Measurements from ENCODE around the gene DYNC1H1. TPM values are rescaled to one million over a fixed set of nuclear protein-coding genes. Genes with fewer than 3 reads are reported as not detected.

Gene DYNC1H1
- total and polyA plus RNA-seq, 2 of the 13 experiments (the other 11 are each of a cell fraction or from before 2014, with no cell fraction given): 74.4 to 239 TPM

DNA sequence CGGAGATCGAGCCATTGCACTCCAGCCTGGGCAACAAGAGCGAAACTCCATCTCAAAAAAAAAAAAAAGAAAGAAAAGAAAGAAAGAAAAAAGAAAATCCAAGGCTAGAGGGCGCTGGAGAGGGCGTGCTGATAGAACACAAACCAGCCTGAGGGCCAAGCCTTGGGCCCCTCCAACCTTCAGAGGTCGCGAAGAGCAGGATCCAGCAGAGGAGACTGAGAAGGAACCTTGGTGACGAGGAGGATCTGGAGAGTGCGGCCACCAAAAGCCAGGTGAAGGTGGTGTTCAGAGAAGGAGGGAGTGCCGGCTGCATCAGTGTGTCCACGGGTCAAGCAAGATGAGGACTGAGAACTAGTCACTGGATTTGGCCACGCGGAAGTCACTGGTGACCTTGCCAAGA, 4.1 kb upstream of the DYNC1H1 start (continued):
- TF ChIP-seq, protein P1, sequence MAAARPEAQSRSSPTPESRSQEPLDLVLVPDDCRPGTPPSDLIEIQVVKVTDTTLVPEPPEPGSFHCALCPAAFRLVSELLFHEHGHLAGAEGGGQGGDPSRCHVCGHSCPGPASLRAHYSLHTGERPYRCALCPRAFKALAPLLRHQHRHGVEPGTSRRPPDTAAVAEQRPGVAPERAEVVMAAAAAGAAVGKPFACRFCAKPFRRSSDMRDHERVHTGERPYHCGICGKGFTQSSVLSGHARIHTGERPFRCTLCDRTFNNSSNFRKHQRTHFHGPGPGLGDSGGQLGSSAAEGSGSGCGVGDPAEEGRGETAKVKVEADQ (CRISPR knock-in tag; IDR thresholded peaks at IDR 0.05; ENCODE audit: borderline replicate concordance): no peak
- TF ChIP-seq, protein P2, sequence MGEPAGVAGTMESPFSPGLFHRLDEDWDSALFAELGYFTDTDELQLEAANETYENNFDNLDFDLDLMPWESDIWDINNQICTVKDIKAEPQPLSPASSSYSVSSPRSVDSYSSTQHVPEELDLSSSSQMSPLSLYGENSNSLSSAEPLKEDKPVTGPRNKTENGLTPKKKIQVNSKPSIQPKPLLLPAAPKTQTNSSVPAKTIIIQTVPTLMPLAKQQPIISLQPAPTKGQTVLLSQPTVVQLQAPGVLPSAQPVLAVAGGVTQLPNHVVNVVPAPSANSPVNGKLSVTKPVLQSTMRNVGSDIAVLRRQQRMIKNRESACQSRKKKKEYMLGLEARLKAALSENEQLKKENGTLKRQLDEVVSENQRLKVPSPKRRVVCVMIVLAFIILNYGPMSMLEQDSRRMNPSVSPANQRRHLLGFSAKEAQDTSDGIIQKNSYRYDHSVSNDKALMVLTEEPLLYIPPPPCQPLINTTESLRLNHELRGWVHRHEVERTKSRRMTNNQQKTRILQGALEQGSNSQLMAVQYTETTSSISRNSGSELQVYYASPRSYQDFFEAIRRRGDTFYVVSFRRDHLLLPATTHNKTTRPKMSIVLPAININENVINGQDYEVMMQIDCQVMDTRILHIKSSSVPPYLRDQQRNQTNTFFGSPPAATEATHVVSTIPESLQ (CRISPR knock-in tag; conservative IDR thresholded peaks at IDR 0.05): no peak
- TF ChIP-seq RARG (CRISPR knock-in tag; IDR thresholded peaks at IDR 0.05; ENCODE audit: low read depth) (no peak), ZNF367 (CRISPR knock-in tag; IDR thresholded peaks at IDR 0.05; ENCODE audit: borderline replicate concordance) (no peak), RBM39 (IDR thresholded peaks at IDR 0.05; ENCODE audit: low read depth, low read length, poor library complexity, severe bottlenecking) (no peak), ZNF33A (CRISPR knock-in tag; IDR thresholded peaks at IDR 0.05; ENCODE audit: borderline replicate concordance) (no peak), ZNF660 (CRISPR knock-in tag; IDR thresholded peaks at IDR 0.05; ENCODE audit: borderline replicate concordance, low read depth) (no peak), ZNF224 (CRISPR knock-in tag; IDR thresholded peaks at IDR 0.05) (no peak), IKZF4 (CRISPR knock-in tag; IDR thresholded peaks at IDR 0.05; ENCODE audit: borderline replicate concordance, low read depth, not compliant biosample characterization) (no peak), ZFP36 (IDR thresholded peaks at IDR 0.05; ENCODE audit: borderline replicate concordance, low read depth, low read length, partially characterized antibody) (no peak), ASH2L (IDR thresholded peaks at IDR 0.05; ENCODE audit: insufficient read length, low read depth, low read length) (no peak)
- TF ChIP-seq, protein P3, sequence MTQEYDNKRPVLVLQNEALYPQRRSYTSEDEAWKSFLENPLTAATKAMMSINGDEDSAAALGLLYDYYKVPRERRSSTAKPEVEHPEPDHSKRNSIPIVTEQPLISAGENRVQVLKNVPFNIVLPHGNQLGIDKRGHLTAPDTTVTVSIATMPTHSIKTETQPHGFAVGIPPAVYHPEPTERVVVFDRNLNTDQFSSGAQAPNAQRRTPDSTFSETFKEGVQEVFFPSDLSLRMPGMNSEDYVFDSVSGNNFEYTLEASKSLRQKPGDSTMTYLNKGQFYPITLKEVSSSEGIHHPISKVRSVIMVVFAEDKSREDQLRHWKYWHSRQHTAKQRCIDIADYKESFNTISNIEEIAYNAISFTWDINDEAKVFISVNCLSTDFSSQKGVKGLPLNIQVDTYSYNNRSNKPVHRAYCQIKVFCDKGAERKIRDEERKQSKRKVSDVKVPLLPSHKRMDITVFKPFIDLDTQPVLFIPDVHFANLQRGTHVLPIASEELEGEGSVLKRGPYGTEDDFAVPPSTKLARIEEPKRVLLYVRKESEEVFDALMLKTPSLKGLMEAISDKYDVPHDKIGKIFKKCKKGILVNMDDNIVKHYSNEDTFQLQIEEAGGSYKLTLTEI (CRISPR knock-in tag; conservative IDR thresholded peaks at IDR 0.05): no peak
- TF ChIP-seq, protein P4, sequence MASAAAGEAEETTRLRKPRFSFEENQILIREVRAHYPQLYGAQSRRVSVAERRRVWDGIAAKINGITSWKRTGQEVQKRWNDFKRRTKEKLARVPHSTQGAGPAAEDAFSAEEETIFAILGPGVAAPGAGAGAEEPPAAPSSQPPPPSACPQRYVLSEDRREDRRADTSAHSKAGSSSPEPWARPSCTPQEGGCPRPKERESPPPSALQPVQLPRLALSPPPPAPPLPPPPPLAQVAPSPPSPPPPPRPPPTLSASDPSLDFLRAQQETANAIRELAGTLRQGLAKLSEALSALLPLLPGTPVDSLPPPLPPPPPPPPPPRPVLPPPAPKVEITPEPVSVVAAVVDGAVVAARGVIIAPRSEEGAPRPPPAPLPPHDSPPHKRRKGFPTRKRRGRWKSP (CRISPR knock-in tag; IDR thresholded peaks at IDR 0.05): no peak
- TF ChIP-seq, protein P5, sequence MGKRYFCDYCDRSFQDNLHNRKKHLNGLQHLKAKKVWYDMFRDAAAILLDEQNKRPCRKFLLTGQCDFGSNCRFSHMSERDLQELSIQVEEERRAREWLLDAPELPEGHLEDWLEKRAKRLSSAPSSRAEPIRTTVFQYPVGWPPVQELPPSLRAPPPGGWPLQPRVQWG (CRISPR knock-in tag; IDR thresholded peaks at IDR 0.05; ENCODE audit: borderline replicate concordance, low read depth): no peak
- TF ChIP-seq, protein P6, sequence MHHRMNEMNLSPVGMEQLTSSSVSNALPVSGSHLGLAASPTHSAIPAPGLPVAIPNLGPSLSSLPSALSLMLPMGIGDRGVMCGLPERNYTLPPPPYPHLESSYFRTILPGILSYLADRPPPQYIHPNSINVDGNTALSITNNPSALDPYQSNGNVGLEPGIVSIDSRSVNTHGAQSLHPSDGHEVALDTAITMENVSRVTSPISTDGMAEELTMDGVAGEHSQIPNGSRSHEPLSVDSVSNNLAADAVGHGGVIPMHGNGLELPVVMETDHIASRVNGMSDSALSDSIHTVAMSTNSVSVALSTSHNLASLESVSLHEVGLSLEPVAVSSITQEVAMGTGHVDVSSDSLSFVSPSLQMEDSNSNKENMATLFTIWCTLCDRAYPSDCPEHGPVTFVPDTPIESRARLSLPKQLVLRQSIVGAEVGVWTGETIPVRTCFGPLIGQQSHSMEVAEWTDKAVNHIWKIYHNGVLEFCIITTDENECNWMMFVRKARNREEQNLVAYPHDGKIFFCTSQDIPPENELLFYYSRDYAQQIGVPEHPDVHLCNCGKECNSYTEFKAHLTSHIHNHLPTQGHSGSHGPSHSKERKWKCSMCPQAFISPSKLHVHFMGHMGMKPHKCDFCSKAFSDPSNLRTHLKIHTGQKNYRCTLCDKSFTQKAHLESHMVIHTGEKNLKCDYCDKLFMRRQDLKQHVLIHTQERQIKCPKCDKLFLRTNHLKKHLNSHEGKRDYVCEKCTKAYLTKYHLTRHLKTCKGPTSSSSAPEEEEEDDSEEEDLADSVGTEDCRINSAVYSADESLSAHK (CRISPR knock-in tag; IDR thresholded peaks at IDR 0.05; ENCODE audit: borderline replicate concordance): no peak
- TF ChIP-seq, protein P7, sequence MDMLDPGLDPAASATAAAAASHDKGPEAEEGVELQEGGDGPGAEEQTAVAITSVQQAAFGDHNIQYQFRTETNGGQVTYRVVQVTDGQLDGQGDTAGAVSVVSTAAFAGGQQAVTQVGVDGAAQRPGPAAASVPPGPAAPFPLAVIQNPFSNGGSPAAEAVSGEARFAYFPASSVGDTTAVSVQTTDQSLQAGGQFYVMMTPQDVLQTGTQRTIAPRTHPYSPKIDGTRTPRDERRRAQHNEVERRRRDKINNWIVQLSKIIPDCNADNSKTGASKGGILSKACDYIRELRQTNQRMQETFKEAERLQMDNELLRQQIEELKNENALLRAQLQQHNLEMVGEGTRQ (IDR thresholded peaks at IDR 0.05; ENCODE audit: low read depth, low read length): no peak
- TF ChIP-seq, protein P7 (CRISPR knock-in tag; IDR thresholded peaks at IDR 0.05; ENCODE audit: borderline replicate concordance): no peak
